Panc1 (cell line): ENCODE results near the gene C2CD3. TPM values are rescaled to one million over a fixed set of nuclear protein-coding genes. Genes with fewer than 3 reads are reported as not detected.

ENCODE experiments used
- ATAC-seq: fragments of 200-7000 bp; cut with Tn5 transposase; 2 replicates; pipeline ENCODE4 v1.9.1; 2020; ENCODE audit warnings: mild to moderate bottlenecking, moderate library complexity
- BruUV-seq: library from RNA; stranded (reverse); fragments of 400-500 nt; replicated peaks from 2 replicates; lab custom pipeline; 2021; lab: Mats Ljungman, UMichigan
- CTCF ChIA-PET: fragments of 300-600 bp; sonication (Branson Sonifier 250); formaldehyde crosslinking; loops from one replicate; lab custom pipeline; 2022; ENCODE audit warnings: antibody characterized with exemption; lab: Charles Lee
- POLR2A ChIA-PET: fragments of 300-600 bp; sonication (Branson Sonifier 250); formaldehyde crosslinking; loops from one replicate; lab custom pipeline; 2022; ENCODE audit warnings: antibody characterized with exemption; lab: Charles Lee
- DNase-seq: peaks from one replicate; pipeline ENCODE4 v3.0.0-alpha.2; 2010; ENCODE audit warnings: low read depth, low spot score
- H3K27ac ChIP-seq: 2 replicates; pipeline ENCODE4 v1.5.1; 2011; ENCODE audit warnings: mild to moderate bottlenecking, low read length, inconsistent platforms
- H3K27me3 ChIP-seq: fragments of 200-500 bp; sonication (Bioruptor generic); 2 replicates; pipeline ENCODE4 v1.6.0; 2014; ENCODE audit warnings: low read length, inconsistent platforms; ENCODE audit not compliant: control insufficient read depth, insufficient read depth
- H3K36me3 ChIP-seq: fragments of 200-500 bp; sonication (Bioruptor generic); 2 replicates; pipeline ENCODE4 v1.5.1; 2014; ENCODE audit warnings: inconsistent platforms, mild to moderate bottlenecking, low read length, moderate library complexity; ENCODE audit not compliant: control insufficient read depth, insufficient read depth
- H3K4me1 ChIP-seq: 2 replicates; pipeline ENCODE4 v1.5.1; 2011; ENCODE audit warnings: inconsistent platforms, mild to moderate bottlenecking, low read length, moderate library complexity; ENCODE audit not compliant: control insufficient read depth, insufficient read depth
- H3K4me3 ChIP-seq, 2 experiments: 2 replicates each; pipeline ENCODE4 v1.5.1; 2011 to 2012; ENCODE audit warnings: low read depth in 2 of 2, low read length in 2 of 2, mild to moderate bottlenecking in 2 of 2, inconsistent platforms in 1 of 2, moderate library complexity in 1 of 2
- H3K9me3 ChIP-seq: fragments of 200-500 bp; sonication (Bioruptor generic); 2 replicates; pipeline ENCODE4 v1.5.1; 2014; ENCODE audit warnings: low read depth, mild to moderate bottlenecking, inconsistent platforms, low read length, moderate library complexity; ENCODE audit not compliant: control insufficient read depth, insufficient read depth
- POLR2AphosphoS5 ChIP-seq: IDR thresholded peaks from 2 replicates; pipeline ENCODE4 v1.6.1; 2012; ENCODE audit warnings: mild to moderate bottlenecking, low read depth, low read length, moderate library complexity
- SIN3A ChIP-seq: IDR thresholded peaks from 2 replicates; pipeline ENCODE4 v1.6.1; 2012; ENCODE audit warnings: low read depth, mild to moderate bottlenecking, low read length, moderate library complexity, borderline replicate concordance; ENCODE audit not compliant: insufficient read depth
- TCF7L2 ChIP-seq: IDR thresholded peaks from 2 replicates; pipeline ENCODE4 v1.6.1; 2011; ENCODE audit warnings: mild to moderate bottlenecking, low read depth, low read length, inconsistent platforms
- in situ Hi-C: cut with HindIII; loops from 2 replicates; pipeline ENCODE4 v1.10.0; 2016; ENCODE audit warnings: low sequenced_read_pairs, low pct_unique_long_range_greater_than_20kb
- intact Hi-C: fragments of 100-400 bp; cut with micrococcal nuclease; formaldehyde crosslinking; loops from one replicate; pipeline ENCODE4 v1.10.0; 2022; ENCODE audit not compliant: unreplicated experiment
- total RNA-seq: library from RNA; stranded (reverse); gene quantifications from one replicate; pipeline ENCODE4 v1.2.1, GENCODE V29; 2021; ENCODE audit not compliant: unreplicated experiment
- TF ChIP-seq, protein P1 (sequence below): fragments of 450-650 bp; IDR thresholded peaks from 2 replicates; pipeline ENCODE4 v1.5.1; 2017; ENCODE audit warnings: mild to moderate bottlenecking
- TF ChIP-seq, protein P2 (sequence below), 2 experiments: IDR thresholded peaks; 2 replicates each; pipeline ENCODE4 v1.6.1; 2011 to 2012; ENCODE audit warnings: low read depth in 2 of 2, control low read depth in 1 of 2, low read length in 1 of 2, mild to moderate bottlenecking in 1 of 2, moderate library complexity in 1 of 2; ENCODE audit not compliant: insufficient read depth in 1 of 2

The C2CD3 gene
- total RNA-seq, 1 experiment from 2014 or later = 51.8 TPM

DNA sequence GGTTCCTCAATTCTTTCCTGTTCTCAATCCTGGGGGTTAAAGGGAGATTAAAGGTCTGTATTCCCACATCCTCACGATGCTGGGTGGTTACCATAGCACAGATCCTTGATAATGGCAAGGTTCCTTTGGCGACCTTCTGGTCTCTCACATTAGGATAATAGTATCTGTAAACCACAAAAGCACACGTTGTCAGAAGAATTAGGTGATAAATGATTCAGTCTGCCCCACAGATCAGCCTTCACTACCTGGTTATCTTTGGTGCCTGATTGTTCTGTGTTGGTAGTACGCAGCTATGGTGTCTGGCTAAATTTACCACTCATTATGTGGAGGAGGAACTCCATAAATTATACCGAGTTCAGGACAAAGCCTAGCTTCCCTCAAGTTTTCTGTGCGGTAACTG is 78.4 kb downstream of the C2CD3 start:
- Histone ChIP-seq H3K27me3 (no peaks in the 10 kb centered on the region), H3K4me1 (no peaks in the 10 kb centered on the region), H3K4me3 (no peak overlapping the region), H3K9me3 (no peaks in the 10 kb centered on the region), H3K36me3 (peaks cover 12% of the 10 kb centered on the region), H3K27ac (no peak overlapping the region)
- ChIA-PET CTCF (no interaction called here), POLR2A (interaction anchor here (0.6 kb wide), 1 partner anchor 21 kb away, joined by 7 read pairs; no protein-coding TSS in a partner anchor)
- intact Hi-C loops (loop anchor here (10.0 kb wide), 1 partner anchor 128 kb away; no protein-coding TSS in a partner anchor), in situ Hi-C loops (no loop called here)
- no TSS peak for BruUV-seq
- ATAC-seq (no peak), DNase-seq (no peak)
- TF ChIP-seq POLR2AphosphoS5 = no peak
- TF ChIP-seq, protein P1, sequence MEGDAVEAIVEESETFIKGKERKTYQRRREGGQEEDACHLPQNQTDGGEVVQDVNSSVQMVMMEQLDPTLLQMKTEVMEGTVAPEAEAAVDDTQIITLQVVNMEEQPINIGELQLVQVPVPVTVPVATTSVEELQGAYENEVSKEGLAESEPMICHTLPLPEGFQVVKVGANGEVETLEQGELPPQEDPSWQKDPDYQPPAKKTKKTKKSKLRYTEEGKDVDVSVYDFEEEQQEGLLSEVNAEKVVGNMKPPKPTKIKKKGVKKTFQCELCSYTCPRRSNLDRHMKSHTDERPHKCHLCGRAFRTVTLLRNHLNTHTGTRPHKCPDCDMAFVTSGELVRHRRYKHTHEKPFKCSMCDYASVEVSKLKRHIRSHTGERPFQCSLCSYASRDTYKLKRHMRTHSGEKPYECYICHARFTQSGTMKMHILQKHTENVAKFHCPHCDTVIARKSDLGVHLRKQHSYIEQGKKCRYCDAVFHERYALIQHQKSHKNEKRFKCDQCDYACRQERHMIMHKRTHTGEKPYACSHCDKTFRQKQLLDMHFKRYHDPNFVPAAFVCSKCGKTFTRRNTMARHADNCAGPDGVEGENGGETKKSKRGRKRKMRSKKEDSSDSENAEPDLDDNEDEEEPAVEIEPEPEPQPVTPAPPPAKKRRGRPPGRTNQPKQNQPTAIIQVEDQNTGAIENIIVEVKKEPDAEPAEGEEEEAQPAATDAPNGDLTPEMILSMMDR = no peak
- TF ChIP-seq, protein P2, sequence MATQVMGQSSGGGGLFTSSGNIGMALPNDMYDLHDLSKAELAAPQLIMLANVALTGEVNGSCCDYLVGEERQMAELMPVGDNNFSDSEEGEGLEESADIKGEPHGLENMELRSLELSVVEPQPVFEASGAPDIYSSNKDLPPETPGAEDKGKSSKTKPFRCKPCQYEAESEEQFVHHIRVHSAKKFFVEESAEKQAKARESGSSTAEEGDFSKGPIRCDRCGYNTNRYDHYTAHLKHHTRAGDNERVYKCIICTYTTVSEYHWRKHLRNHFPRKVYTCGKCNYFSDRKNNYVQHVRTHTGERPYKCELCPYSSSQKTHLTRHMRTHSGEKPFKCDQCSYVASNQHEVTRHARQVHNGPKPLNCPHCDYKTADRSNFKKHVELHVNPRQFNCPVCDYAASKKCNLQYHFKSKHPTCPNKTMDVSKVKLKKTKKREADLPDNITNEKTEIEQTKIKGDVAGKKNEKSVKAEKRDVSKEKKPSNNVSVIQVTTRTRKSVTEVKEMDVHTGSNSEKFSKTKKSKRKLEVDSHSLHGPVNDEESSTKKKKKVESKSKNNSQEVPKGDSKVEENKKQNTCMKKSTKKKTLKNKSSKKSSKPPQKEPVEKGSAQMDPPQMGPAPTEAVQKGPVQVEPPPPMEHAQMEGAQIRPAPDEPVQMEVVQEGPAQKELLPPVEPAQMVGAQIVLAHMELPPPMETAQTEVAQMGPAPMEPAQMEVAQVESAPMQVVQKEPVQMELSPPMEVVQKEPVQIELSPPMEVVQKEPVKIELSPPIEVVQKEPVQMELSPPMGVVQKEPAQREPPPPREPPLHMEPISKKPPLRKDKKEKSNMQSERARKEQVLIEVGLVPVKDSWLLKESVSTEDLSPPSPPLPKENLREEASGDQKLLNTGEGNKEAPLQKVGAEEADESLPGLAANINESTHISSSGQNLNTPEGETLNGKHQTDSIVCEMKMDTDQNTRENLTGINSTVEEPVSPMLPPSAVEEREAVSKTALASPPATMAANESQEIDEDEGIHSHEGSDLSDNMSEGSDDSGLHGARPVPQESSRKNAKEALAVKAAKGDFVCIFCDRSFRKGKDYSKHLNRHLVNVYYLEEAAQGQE (IDR thresholded peaks at IDR 0.05; ENCODE audit: insufficient read depth in 1 of 2, low read depth in 2 of 2, low read length in 1 of 2) = no peak
- TF ChIP-seq SIN3A = no peak
- no peak for TF ChIP-seq TCF7L2

DNA sequence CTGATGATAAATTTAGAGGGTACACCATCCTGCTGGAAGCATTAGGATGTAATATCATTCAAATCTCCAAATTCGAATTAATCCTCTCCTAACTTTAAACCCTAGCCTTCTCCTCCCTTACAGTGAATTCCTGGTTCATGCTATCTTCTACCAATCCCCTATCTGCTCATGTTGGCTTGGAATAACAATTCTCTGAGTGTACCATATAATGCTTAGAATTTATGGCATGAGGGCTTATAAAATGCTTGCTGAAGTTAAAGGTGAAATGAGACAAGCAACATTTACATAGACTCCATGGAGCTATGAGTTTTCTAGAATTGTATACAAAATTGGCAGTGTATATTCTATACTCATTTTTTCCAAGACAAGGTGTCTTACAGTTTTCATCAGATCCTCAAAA is 79.3 kb downstream of the C2CD3 start:
- POLR2A ChIA-PET = interaction anchor here (0.7 kb wide), 1 partner anchor 602 kb away, joined by 4 read pairs; no protein-coding TSS in a partner anchor
- no peaks in the 10 kb centered on the region for H3K9me3 ChIP-seq
- no peaks in the 10 kb centered on the region for H3K27me3 ChIP-seq
- H3K27ac ChIP-seq = no peak overlapping the region
- in situ Hi-C loops = no loop called here
- no peaks in the 10 kb centered on the region for H3K4me1 ChIP-seq
- no TSS peak for BruUV-seq
- intact Hi-C loops = loop anchor here (10.0 kb wide), 1 partner anchor 127 kb away; no protein-coding TSS in a partner anchor
- DNase-seq (no peak), ATAC-seq (no peak)
- TF ChIP-seq SIN3A (no peak), TCF7L2 (no peak), POLR2AphosphoS5 (no peak)
- TF ChIP-seq, protein P2 (IDR thresholded peaks at IDR 0.05; ENCODE audit: insufficient read depth in 1 of 2, low read depth in 2 of 2, low read length in 1 of 2) = no peak
- TF ChIP-seq, protein P1 = no peak
- CTCF ChIA-PET = no interaction called here
- no peak overlapping the region for H3K4me3 ChIP-seq
- peaks cover 14% of the 10 kb centered on the region for H3K36me3 ChIP-seq
